Dendritic cell treated with granulocyte-macrophage colony-stimulating factor and Interleukin-4, amounts not matched to agents 40 ng/mL and 50 ng/mL, for 4 days (primary cell): ENCODE measurements around the gene CCDC32.

Experiments
- H3K27ac Mint-ChIP-seq: one replicate; pipeline ENCODE4 v1.8.0; 2022; ENCODE audit warnings: mild to moderate bottlenecking, mixed read lengths
- H3K27me3 Mint-ChIP-seq: one replicate; pipeline ENCODE4 v1.8.0; 2022; ENCODE audit warnings: mild to moderate bottlenecking, mixed read lengths
- H3K36me3 Mint-ChIP-seq: one replicate; pipeline ENCODE4 v1.8.0; 2022; ENCODE audit warnings: low read depth, mixed read lengths
- H3K4me1 Mint-ChIP-seq: one replicate; pipeline ENCODE4 v1.8.0; 2022; ENCODE audit warnings: low read depth, mixed read lengths
- H3K4me3 Mint-ChIP-seq: one replicate; pipeline ENCODE4 v1.8.0; 2022; ENCODE audit warnings: mild to moderate bottlenecking, moderate library complexity, mixed read lengths
- H3K9me3 Mint-ChIP-seq: one replicate; pipeline ENCODE4 v1.8.0; 2022; ENCODE audit warnings: mixed read lengths
- intact Hi-C: fragments of 100-400 bp; cut with micrococcal nuclease; formaldehyde crosslinking; loops from one replicate; pipeline ENCODE4 v1.15.0; 2022

The CCDC32 gene

GRCh38 chr15:40516322-40516721 lies 48.5 kb downstream of the CCDC32 start:
- H3K27me3 Mint-ChIP-seq, result peaks cover 33% of the 10 kb centered on the region
- intact Hi-C loops, result loop anchor here (5.0 kb wide), 1 partner anchor 376 kb away; the partner anchor contains the start of gene VPS18
- no peaks in the 10 kb centered on the region for H3K36me3 Mint-ChIP-seq

DNA sequence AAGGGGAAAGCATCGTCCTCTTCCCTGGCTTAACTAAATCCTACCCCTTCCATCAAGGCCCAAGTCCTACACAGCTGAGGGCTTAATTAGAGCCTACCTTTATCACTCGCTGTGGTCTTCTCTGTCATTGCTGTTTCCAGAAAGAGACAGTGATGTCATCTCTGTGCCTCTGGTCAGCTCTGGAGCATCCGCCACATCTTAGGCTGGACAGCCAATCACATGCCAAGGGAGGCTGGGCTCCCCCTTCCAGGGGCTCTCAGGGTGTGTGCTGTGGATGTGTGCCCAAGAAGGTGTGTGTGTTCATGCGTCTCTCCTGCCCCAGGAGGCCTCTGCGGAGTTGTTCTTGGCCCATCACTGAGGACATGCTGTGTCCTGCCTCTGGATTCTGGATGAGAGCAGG lies 51.2 kb downstream of the CCDC32 start:
- Mint-ChIP-seq H3K4me1 (peaks cover 18% of the 10 kb centered on the region), H3K4me3 (no peak overlapping the region), H3K9me3 (no peaks in the 10 kb centered on the region), H3K27ac (no peak overlapping the region), H3K36me3 (no peaks in the 10 kb centered on the region), H3K27me3 (peaks cover 53% of the 10 kb centered on the region)
- intact Hi-C loops, result no loop called here

More at GRCh38 chr15:40516322-40516721, 48.5 kb downstream of the CCDC32 start:
- Mint-ChIP-seq H3K9me3 (no peaks in the 10 kb centered on the region), H3K27ac (no peak overlapping the region), H3K4me1 (peaks cover 16% of the 10 kb centered on the region), H3K4me3 (no peak overlapping the region)

- H3K4me3 Mint-ChIP-seq, result no peak overlapping the region
- intact Hi-C loops, result no loop called here
- no peaks in the 10 kb centered on the region for H3K36me3 Mint-ChIP-seq
- H3K9me3 Mint-ChIP-seq, result no peaks in the 10 kb centered on the region
- no peak overlapping the region for H3K27ac Mint-ChIP-seq
- H3K4me1 Mint-ChIP-seq, result peaks cover 20% of the 10 kb centered on the region
- H3K27me3 Mint-ChIP-seq, result peaks cover 63% of the 10 kb centered on the region
These were observed 52.4 kb downstream of the CCDC32 start for GRCh38 chr15:40512440-40512839.

DNA sequence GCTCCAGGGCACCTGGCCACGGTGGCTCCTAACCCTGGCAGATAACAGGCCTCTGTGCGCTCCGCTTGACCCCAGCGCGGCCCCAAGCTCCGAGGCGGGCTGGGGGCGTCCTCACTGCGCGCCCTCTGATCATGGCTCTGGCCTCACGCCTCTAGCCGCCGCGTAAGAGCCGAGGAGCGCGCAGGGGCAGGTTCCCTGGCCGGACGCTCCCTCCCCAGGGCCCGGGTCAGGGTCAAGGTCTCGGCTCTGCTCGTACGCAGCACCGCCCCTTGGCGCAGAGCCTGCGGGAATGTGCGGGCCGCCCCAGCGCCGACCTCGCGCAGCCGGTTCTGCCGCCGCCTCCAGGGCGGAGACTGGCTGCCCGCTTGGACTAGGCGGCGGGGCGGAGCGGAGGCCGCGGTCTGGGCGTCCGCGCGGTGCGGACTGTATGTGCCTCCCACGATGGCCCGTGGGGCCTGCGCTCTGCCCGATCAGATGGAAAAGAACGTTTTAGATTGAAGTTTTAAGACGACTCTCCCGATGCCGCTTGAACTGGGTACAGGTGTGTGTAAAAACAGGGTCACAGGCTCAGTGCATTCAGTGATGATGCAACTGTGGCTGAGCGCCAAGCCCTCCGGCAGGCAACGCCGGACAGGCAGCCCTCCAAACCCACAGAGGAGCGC lies 53.2 kb downstream of the CCDC32 start:
- Mint-ChIP-seq H3K9me3 (no peaks in the 10 kb centered on the region), H3K36me3 (no peaks in the 10 kb centered on the region), H3K4me1 (peaks cover 28% of the 10 kb centered on the region), H3K27me3 (peaks cover 71% of the 10 kb centered on the region), H3K4me3 (peak overlapping the region; percentile 79), H3K27ac (no peak overlapping the region)
- intact Hi-C loops, result no loop called here

GRCh38 chr15:40511093-40511471 lies 53.8 kb downstream of the CCDC32 start:
- H3K4me3 Mint-ChIP-seq, result peak overlapping the region; percentile 79
- no peak overlapping the region for H3K27ac Mint-ChIP-seq
- H3K4me1 Mint-ChIP-seq, result peaks cover 29% of the 10 kb centered on the region
- intact Hi-C loops, result no loop called here
- no peaks in the 10 kb centered on the region for H3K36me3 Mint-ChIP-seq
- H3K9me3 Mint-ChIP-seq, result no peaks in the 10 kb centered on the region
- H3K27me3 Mint-ChIP-seq, result peaks cover 76% of the 10 kb centered on the region

GRCh38 chr15:40510201-40510600 lies 54.6 kb downstream of the CCDC32 start:
- Mint-ChIP-seq H3K9me3 (no peaks in the 10 kb centered on the region), H3K27me3 (peaks cover 76% of the 10 kb centered on the region), H3K27ac (no peak overlapping the region), H3K36me3 (no peaks in the 10 kb centered on the region), H3K4me1 (peaks cover 29% of the 10 kb centered on the region), H3K4me3 (no peak overlapping the region)
- intact Hi-C loops, result no loop called here

DNA sequence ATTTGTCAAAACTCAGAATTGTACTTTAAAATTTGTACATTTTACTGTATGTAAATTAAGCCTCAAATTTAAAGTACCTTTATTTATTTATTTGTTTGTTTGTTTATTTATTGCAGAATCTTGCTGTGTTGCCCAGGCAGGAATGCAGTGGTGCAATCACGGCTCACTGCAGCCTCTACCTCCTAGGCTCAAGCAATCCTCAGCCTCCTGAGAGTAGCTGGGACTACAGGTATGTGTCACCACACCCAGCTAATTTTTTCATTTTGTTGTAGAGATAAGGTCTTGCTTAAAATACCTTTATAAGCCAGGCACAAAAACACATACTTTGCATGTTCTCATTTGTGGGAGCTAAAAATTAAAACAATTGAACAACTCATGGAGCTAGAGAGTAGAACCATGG lies 56.6 kb downstream of the CCDC32 start:
- no peaks in the 10 kb centered on the region for H3K36me3 Mint-ChIP-seq
- no peak overlapping the region for H3K4me3 Mint-ChIP-seq
- peaks cover 75% of the 10 kb centered on the region for H3K27me3 Mint-ChIP-seq
- peaks cover 29% of the 10 kb centered on the region for H3K4me1 Mint-ChIP-seq
- no peak overlapping the region for H3K27ac Mint-ChIP-seq
- intact Hi-C loops, result loop anchor here (10.0 kb wide), 1 partner anchor 63 kb away; the partner anchor contains the start of gene BAHD1
- no peaks in the 10 kb centered on the region for H3K9me3 Mint-ChIP-seq

DNA sequence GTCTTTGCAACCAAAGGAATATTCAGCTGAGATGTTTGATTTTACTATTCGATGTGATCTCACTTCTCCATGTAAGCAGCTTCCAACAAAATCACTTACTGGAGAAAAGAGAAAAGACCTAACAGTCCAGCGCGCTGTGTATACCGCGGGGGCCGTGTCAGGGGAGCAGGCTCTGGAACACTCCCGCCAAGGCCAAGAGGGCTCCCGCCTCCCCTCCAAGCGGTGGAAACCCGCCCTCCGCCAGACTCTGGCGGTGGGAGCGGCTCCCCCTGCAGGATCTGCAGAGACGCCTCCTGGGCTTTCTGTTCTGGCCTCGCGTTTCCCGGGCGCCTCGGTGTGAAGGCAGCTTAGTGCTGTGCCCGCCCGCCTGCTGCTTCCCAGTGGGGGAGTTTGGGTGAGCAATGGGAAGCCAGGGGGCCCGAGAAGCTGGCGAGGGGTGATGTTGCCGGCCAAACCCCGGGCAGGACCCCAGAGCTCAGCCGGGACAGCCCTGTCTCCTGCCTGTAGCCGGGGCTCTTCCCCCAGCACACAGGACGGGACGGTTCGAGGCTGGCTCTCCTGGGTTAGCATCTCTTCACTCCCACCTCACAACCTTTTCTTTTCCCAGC lies 57.8 kb downstream of the CCDC32 start:
- Mint-ChIP-seq H3K9me3 (no peaks in the 10 kb centered on the region), H3K36me3 (no peaks in the 10 kb centered on the region), H3K4me3 (peak overlapping the region; percentile 54), H3K27ac (no peak overlapping the region), H3K27me3 (peaks cover 68% of the 10 kb centered on the region), H3K4me1 (peaks cover 25% of the 10 kb centered on the region)
- intact Hi-C loops, result loop anchor here (10.0 kb wide), 1 partner anchor 62 kb away; the partner anchor contains the start of gene BAHD1
